HL-60 (cell line): ENCODE measurements around the gene ESYT2.

ENCODE experiments used
- DNase-seq, 2 experiments: peaks; one replicate each; pipeline ENCODE4 v3.0.0-alpha.2; 2010 to 2020; ENCODE audit warnings: low read depth in 1 of 2, low spot score in 1 of 2
- H3K27ac ChIP-seq: fragments of 250-450 bp; sonication (Bioruptor Pico); replicated peaks from 2 replicates; pipeline ENCODE4 v1.5.1; 2020; ENCODE audit warnings: mild to moderate bottlenecking, moderate library complexity
- H3K27me3 ChIP-seq: fragments of 250-450 bp; sonication (Bioruptor Pico); 2 replicates; pipeline ENCODE4 v1.5.1; 2021; ENCODE audit warnings: mild to moderate bottlenecking, moderate library complexity; ENCODE audit not compliant: insufficient read depth, poor library complexity, severe bottlenecking
- H3K4me3 ChIP-seq: replicated peaks from 2 replicates; pipeline ENCODE4 v1.5.1; 2011; ENCODE audit warnings: mild to moderate bottlenecking, control low read depth, low read length; ENCODE audit not compliant: insufficient read depth
- GABPA ChIP-seq: IDR thresholded peaks from 2 replicates; pipeline ENCODE4 v1.6.1; 2012; ENCODE audit warnings: low read depth
- POLR2AphosphoS5 ChIP-seq: IDR thresholded peaks from 2 replicates; pipeline ENCODE4 v1.6.1; 2012; ENCODE audit warnings: low read depth
- REST ChIP-seq: IDR thresholded peaks from 2 replicates; pipeline ENCODE4 v1.6.1; 2012; ENCODE audit warnings: low read depth; ENCODE audit not compliant: insufficient replicate concordance
- SPI1 ChIP-seq: IDR thresholded peaks from 2 replicates; pipeline ENCODE4 v1.6.1; 2012; ENCODE audit warnings: low read depth, mild to moderate bottlenecking, borderline replicate concordance
- TF ChIP-seq, protein P1 (sequence below): IDR thresholded peaks from one replicate; pipeline ENCODE4 v1.5.1; 2011; ENCODE audit warnings: low read length, control low read depth, inconsistent platforms; ENCODE audit not compliant: insufficient read depth

Gene ESYT2

DNA sequence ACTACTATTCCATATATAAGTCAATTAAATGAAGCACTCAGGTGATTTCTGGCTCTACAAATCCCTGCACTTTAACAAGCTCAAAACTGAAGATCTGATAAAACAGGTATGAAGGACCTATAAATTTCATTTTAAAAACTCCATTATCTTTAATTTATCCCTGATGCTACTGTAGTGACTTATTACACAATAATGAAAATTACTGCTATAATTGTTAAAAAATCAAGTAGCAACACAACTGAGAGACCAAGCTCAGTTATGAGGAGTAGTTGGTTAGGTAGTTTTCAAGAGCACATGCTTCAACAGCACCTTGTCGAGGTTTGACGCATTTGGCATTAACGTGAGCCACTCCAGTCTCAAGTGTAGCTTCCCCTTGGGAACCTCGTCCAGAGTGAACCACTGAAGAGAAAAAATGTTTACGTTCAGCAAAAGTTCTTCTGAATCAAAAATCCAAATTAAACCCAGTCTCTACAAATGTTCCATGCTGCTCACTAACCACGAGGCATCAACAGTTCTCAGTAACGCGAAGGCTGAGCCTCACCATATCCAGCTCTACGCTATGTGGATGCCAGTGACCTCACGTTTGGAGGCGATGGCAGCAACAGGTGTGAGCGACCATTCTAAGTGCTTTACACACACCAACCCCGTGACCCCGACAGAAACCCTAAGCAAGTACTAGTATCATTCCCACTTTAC is 69.4 kb downstream of the ESYT2 start:
- H3K4me3 ChIP-seq, result no peak overlapping the region
- DNase-seq, result no peak

GRCh38 chr7:158759245-158759614 is 70.1 kb downstream of the ESYT2 start:
- no peak overlapping the region for H3K4me3 ChIP-seq
- H3K27me3 ChIP-seq, result no peaks in the 10 kb centered on the region
- no peak for TF ChIP-seq REST
- no peak for TF ChIP-seq POLR2AphosphoS5
- TF ChIP-seq, protein P1, sequence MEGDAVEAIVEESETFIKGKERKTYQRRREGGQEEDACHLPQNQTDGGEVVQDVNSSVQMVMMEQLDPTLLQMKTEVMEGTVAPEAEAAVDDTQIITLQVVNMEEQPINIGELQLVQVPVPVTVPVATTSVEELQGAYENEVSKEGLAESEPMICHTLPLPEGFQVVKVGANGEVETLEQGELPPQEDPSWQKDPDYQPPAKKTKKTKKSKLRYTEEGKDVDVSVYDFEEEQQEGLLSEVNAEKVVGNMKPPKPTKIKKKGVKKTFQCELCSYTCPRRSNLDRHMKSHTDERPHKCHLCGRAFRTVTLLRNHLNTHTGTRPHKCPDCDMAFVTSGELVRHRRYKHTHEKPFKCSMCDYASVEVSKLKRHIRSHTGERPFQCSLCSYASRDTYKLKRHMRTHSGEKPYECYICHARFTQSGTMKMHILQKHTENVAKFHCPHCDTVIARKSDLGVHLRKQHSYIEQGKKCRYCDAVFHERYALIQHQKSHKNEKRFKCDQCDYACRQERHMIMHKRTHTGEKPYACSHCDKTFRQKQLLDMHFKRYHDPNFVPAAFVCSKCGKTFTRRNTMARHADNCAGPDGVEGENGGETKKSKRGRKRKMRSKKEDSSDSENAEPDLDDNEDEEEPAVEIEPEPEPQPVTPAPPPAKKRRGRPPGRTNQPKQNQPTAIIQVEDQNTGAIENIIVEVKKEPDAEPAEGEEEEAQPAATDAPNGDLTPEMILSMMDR, result no peak
- TF ChIP-seq GABPA, result no peak
- TF ChIP-seq SPI1, result no peak
- no peak for DNase-seq
- no peak overlapping the region for H3K27ac ChIP-seq

More for the DNA sequence above, 69.4 kb downstream of the ESYT2 start:
- TF ChIP-seq REST (no peak), POLR2AphosphoS5 (no peak), SPI1 (no peak), GABPA (no peak)
- TF ChIP-seq, protein P1, result no peak
- Histone ChIP-seq H3K27ac (no peak overlapping the region), H3K27me3 (no peaks in the 10 kb centered on the region)

DNA sequence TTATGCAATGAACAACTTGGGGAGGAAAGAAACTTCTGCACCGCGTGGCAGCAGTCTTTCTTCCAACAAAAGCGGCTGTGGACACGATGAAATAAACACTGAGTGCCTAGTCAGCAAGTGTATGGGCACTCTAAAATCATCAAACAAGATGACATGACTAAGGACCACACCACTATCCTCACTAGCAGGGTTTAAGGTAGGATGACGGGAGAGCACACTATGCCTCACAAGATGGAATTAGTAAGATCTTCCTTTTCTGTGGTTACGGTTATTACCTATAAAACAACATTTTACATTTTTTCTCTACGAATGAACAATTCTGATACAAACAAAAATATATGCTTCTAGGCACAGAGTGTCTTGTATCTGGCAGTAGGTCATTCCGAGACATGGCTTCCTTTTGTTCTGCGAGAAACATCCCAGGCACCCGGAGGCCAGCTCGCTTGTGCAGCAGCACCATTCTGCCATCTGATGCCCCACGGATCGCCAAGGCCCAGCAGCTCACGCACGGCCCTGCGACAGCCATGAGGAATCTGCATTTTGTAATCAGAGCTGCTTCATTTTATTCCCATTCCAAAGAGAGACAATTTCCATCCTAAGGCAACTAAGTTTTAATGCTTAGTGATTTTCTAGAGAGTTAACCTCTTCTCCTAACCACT is 70.6 kb downstream of the ESYT2 start:
- TF ChIP-seq POLR2AphosphoS5, result no peak
- TF ChIP-seq REST, result no peak
- no peak for TF ChIP-seq SPI1
- no peak for TF ChIP-seq GABPA
- DNase-seq, result no peak

More for the DNA sequence above, 70.6 kb downstream of the ESYT2 start:
- Histone ChIP-seq H3K27ac (no peak overlapping the region), H3K27me3 (no peaks in the 10 kb centered on the region), H3K4me3 (no peak overlapping the region)
